Hepatocyte (in vitro differentiated cells): ENCODE measurements around the gene RAPGEF4.

Experiments
- EZH2 ChIP-seq: fragments of 200-600 bp; sonication (generic); IDR thresholded peaks from 2 replicates; pipeline ENCODE4 v1.6.1; 2016; ENCODE audit warnings: antibody characterized with exemption, mild to moderate bottlenecking, borderline replicate concordance
- EZH2phosphoT487 ChIP-seq: fragments of 200-600 bp; sonication (generic); IDR thresholded peaks from one replicate; pipeline ENCODE4 v1.6.1; 2018; ENCODE audit warnings: antibody characterized with exemption, mild to moderate bottlenecking, low read depth, moderate library complexity; ENCODE audit not compliant: unreplicated experiment, severe bottlenecking

DNA sequence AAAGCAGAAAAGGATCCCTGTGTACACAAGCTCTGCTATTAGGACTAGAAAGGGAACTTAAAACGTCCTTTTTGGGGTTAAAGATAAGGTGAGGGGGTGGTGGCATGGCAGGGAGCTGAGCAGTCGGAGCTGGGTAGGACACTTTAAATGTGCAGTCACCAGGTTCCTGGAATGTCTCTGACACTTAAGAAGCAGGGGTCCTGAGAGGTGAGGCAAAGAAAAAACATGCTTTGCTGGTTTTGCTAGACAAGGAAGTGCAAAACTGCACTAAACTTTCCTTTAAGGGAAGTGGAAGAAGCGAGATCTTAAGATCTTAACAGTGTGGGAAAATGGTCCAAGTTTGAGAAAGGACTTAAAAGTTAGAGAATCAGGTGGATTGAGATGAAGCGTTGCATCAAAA, 240.5 kb downstream of the RAPGEF4 start:
- TF ChIP-seq EZH2 (no peak), EZH2phosphoT487 (no peak)
